Measurements from ENCODE around the gene CDKN2AIP. TPM values are rescaled to one million over a fixed set of nuclear protein-coding genes. Genes with fewer than 3 reads are reported as not detected.

CDKN2AIP gene
- total and polyA plus RNA-seq, 10 of the 15 experiments (the other 5 are each of a cell fraction or from before 2014, with no cell fraction given) = 6.0 to 22.7 (median 15.9) TPM

- POLR2A ChIA-PET = no interaction called here
- H3K79me2 ChIP-seq (ENCODE audit: control insufficient read depth, insufficient read depth, low read length) = no peaks in the 10 kb centered on the region
- no peaks in the 10 kb centered on the region; a peak in 1 of 4 replicates for H3K27me3 ChIP-seq (replicated peaks in 1 of 2; ENCODE audit: control insufficient read depth in 2 of 2, insufficient read depth in 2 of 2, low read length in 1 of 2)
- H4K20me1 ChIP-seq (ENCODE audit: control insufficient read depth, insufficient read depth) = no peaks in the 10 kb centered on the region
- WGBS (ENCODE audit: insufficient coverage, insufficient replicate concordance, low lambda C conversion rate, missing lambda C conversion rate) = 2% methylated on average over 32 of the region's 32 CpGs
- ATAC-seq = peak; percentile 98
- peak overlapping the region; percentile 67 for H3K9ac ChIP-seq (ENCODE audit: control insufficient read depth, insufficient read depth, low read length)
- intact Hi-C loops (cut with micrococcal nuclease; ENCODE audit: unreplicated experiment) (loop anchor here (2.0 to 10.0 kb wide), 3 partner anchors 144 to 472 kb away; no protein-coding TSS in a partner anchor), in situ Hi-C loops (cut with MboI) (loop anchor here (10.0 kb wide), 1 partner anchor 332 kb away; no protein-coding TSS in a partner anchor)
- no peak overlapping the region for H3K27ac ChIP-seq (ENCODE audit: control insufficient read depth, insufficient read depth)
- RAD21 ChIA-PET (ENCODE audit: unreplicated experiment) = interaction anchor here (1.0 to 1.3 kb wide), 2 partner anchors 145 to 333 kb away, joined by 5 to 6 read pairs; no protein-coding TSS in a partner anchor
- peak; percentile 92 for FAIRE-seq
- H3K36me3 ChIP-seq (ENCODE audit: control insufficient read depth in 2 of 2, insufficient read depth in 2 of 2, low read length in 1 of 2) = no peaks in the 10 kb centered on the region
- H3K4me2 ChIP-seq (ENCODE audit: control insufficient read depth, insufficient read depth) = peak overlapping the region; percentile 95
- SMC1A ChIA-PET (ENCODE audit: uncharacterized antibody, unreplicated experiment) = interaction anchor here (1.1 to 1.3 kb wide), 3 partner anchors 144 to 468 kb away, joined by 4 to 6 read pairs (median 4); no protein-coding TSS in a partner anchor
- H3K4me3 ChIP-seq = peak overlapping the region; percentile 64
- CTCF ChIA-PET = interaction anchor here (0.7 to 1.8 kb wide), 19 partner anchors 8 to 469 kb away, joined by 3 to 9 read pairs (median 3); no protein-coding TSS in a partner anchor
- H3K9me3 ChIP-seq (replicated peaks; ENCODE audit: control insufficient read depth, insufficient read depth, low read length) = no peaks in the 10 kb centered on the region
- BruUV-seq (replicated peaks) = no TSS peak
- H3K4me1 ChIP-seq (ENCODE audit: control insufficient read depth, insufficient read depth, low read length) = no peaks in the 10 kb centered on the region
- DNase-seq (ENCODE audit: low read depth, low spot score) = peak; percentile 19
- peak overlapping the region; percentile 97 for H2AFZ ChIP-seq (ENCODE audit: control insufficient read depth, low read depth, low read length)
- no peak for TF ChIP-seq ZNF274 (IDR thresholded peaks at IDR 0.05; ENCODE audit: insufficient read depth, insufficient read length)
- peak; percentile 18; the same call in 1 of the 2 replicates for TF ChIP-seq DPF2 (IDR thresholded peaks at IDR 0.05)
- no peak for TF ChIP-seq SRF (IDR thresholded peaks at IDR 0.05; ENCODE audit: low read depth in 2 of 2, low read length in 2 of 2)
- peak; percentile 88 to 94 (median 89) for TF ChIP-seq CTCF (IDR thresholded peaks at IDR 0.05 in 2 of 3, conservative IDR thresholded peaks at IDR 0.05 in 1 of 3; ENCODE audit: control insufficient read depth in 2 of 3, extremely low read depth in 1 of 3, insufficient read depth in 1 of 3, low read depth in 3 of 3, low read length in 3 of 3)
- peak; percentile 85 for TF ChIP-seq NR2F1 (conservative IDR thresholded peaks at IDR 0.05)
- peak; percentile 77 for TF ChIP-seq CBFB (IDR thresholded peaks at IDR 0.05; ENCODE audit: low read depth)
- TF ChIP-seq EED (IDR thresholded peaks at IDR 0.05; ENCODE audit: low read depth) = 0 out of 2 replicates have a peak, but pooled peaks have one; percentile 38
- peak in 1 of 2 experiments; percentile 60; a peak in 2 of 4 replicates for TF ChIP-seq BHLHE40 (IDR thresholded peaks at IDR 0.05; ENCODE audit: borderline replicate concordance in 1 of 2, low read depth in 2 of 2, low read length in 1 of 2)
- no peak for TF ChIP-seq SREBF1 (IDR thresholded peaks at IDR 0.05; ENCODE audit: low read length)
- peak; percentile 72 for TF ChIP-seq RAD21 (IDR thresholded peaks at IDR 0.05; ENCODE audit: insufficient read depth, low read depth, low read length)
- TF ChIP-seq IKZF1 (conservative IDR thresholded peaks at IDR 0.05) = peak; percentile 40; the same call in 1 of the 2 replicates
- 0 out of 2 replicates have a peak, but pooled peaks have one; percentile 20 for TF ChIP-seq PAX5 (IDR thresholded peaks at IDR 0.05; ENCODE audit: borderline replicate concordance, low read depth, low read length)
- TF ChIP-seq SMC3 (IDR thresholded peaks at IDR 0.05; ENCODE audit: borderline replicate concordance, low read length) = peak; percentile 45; the same call in 1 of the 2 replicates
- peak; percentile 52; the same call in 1 of the 2 replicates for TF ChIP-seq RB1 (IDR thresholded peaks at IDR 0.05; ENCODE audit: borderline replicate concordance)
- no peak for TF ChIP-seq SP1 (IDR thresholded peaks at IDR 0.05; ENCODE audit: low read depth, low read length)
- peak; percentile 70; the same call in 1 of the 2 replicates for TF ChIP-seq CREB1 (IDR thresholded peaks at IDR 0.05; ENCODE audit: low read depth)
- TF ChIP-seq CREM (IDR thresholded peaks at IDR 0.05; ENCODE audit: low read depth) = peak; percentile 38; the same call in 1 of the 2 replicates
- TF ChIP-seq RUNX3 (IDR thresholded peaks at IDR 0.05; ENCODE audit: low read length) = peak; percentile 96
- TF ChIP-seq YY1 (IDR thresholded peaks at IDR 0.05; ENCODE audit: low read depth, low read length) = peak; percentile 68; the same call in 1 of the 2 replicates
- TF ChIP-seq CBX5 (IDR thresholded peaks at IDR 0.05; ENCODE audit: low read depth) = peak; percentile 93; the same call in 1 of the 2 replicates
- peak; percentile 69; the same call in 1 of the 2 replicates for TF ChIP-seq SMARCA5 (IDR thresholded peaks at IDR 0.05)
Measured at GRCh38 chr4:183407128-183407585, 37.3 kb upstream of the CDKN2AIP start.

Measured in GM12878 (cell line).